Lung (tissue), 12 donors: Measurements from ENCODE around the gene PFDN5. TPM values are rescaled to one million over a fixed set of nuclear protein-coding genes. Genes with fewer than 3 reads are reported as not detected.
A peak's percentile ranks its signal among the peaks of the same experiment; 100 is the strongest.

Experiments
- ATAC-seq: fragments of 200-7000 bp; cut with Tn5 transposase; one replicate; pipeline ENCODE4 v1.9.1; 2020; ENCODE audit warnings: moderate number of reproducible peaks; ENCODE audit not compliant: insufficient read depth, low FRiP score
- DNase-seq, 3 donors: peaks; one replicate each; pipeline ENCODE4 v3.0.0-alpha.2; 2013 to 2017
- H3K27ac ChIP-seq, 2 donors: one replicate each; pipeline ENCODE4 v1.5.1; 2013; ENCODE audit warnings: mild to moderate bottlenecking in 2 of 2, moderate library complexity in 2 of 2, control low read depth in 1 of 2, inconsistent platforms in 1 of 2, low read depth in 1 of 2, low read length in 1 of 2
- H3K27me3 ChIP-seq, 3 donors: one replicate each; pipeline ENCODE4 v1.5.1; 2013; ENCODE audit warnings: low read length in 2 of 3; ENCODE audit not compliant: control insufficient read depth in 3 of 3, insufficient read depth in 3 of 3
- H3K36me3 ChIP-seq, 4 donors: one replicate each; pipeline ENCODE4 v1.5.1; 2013; ENCODE audit warnings: low read length in 4 of 4, mild to moderate bottlenecking in 1 of 4, moderate library complexity in 1 of 4; ENCODE audit not compliant: control insufficient read depth in 4 of 4, insufficient read depth in 4 of 4
- H3K4me1 ChIP-seq, 5 donors: one replicate each; pipeline ENCODE4 v1.5.1; 2013; ENCODE audit warnings: low read length in 5 of 5, mild to moderate bottlenecking in 2 of 5, moderate library complexity in 1 of 5; ENCODE audit not compliant: control insufficient read depth in 5 of 5, insufficient read depth in 5 of 5
- H3K4me3 ChIP-seq: one replicate; pipeline ENCODE4 v1.5.1; 2013; ENCODE audit warnings: mild to moderate bottlenecking, control low read depth, moderate library complexity
- H3K9ac ChIP-seq, 2 donors: one replicate each; pipeline ENCODE4 v1.5.1; 2013; ENCODE audit warnings: low read length in 2 of 2, control low read depth in 1 of 2; ENCODE audit not compliant: insufficient read depth in 1 of 2
- H3K9me3 ChIP-seq, 4 donors: one replicate each; pipeline ENCODE4 v1.5.1; 2013; ENCODE audit warnings: low read length in 3 of 4, mild to moderate bottlenecking in 1 of 4, moderate library complexity in 1 of 4; ENCODE audit not compliant: control insufficient read depth in 4 of 4, insufficient read depth in 3 of 4
- CTCF ChIP-seq: IDR thresholded peaks from 2 replicates; pipeline ENCODE4 v1.5.1; 2012; ENCODE audit warnings: mild to moderate bottlenecking; ENCODE audit errors: control extremely low read depth, extremely low read depth
- WGBS, 2 donors: extraction: QIAGEN DNeasy Blood & Tissue Kit; methylation state at CpG; one replicate each; pipeline ENCODE4 v1.1.7; 2013; 5-methylcytosine and 5-hydroxymethylcytosine counted together
- polyA plus RNA-seq, 2 donors: library from polyadenylated mRNA; stranded (reverse); fragments of 200-250 nt; gene quantifications; one replicate each; pipeline ENCODE4 v1.2.1, GENCODE V29; 2013
- total RNA-seq, 2 donors: library from RNA; depleted of rRNA in 1 of 2; stranded (reverse); fragments of >200 nt in 1 of 2; gene quantifications; one replicate each; pipeline ENCODE4 v1.2.1, GENCODE V29; 2014 to 2021
- donor health status: control.
- donor health status: control.
- donor health status: Bipolar disorder and iron deficiency.
- donor health status: healthy.
- donor health status: DM: yes; HTN: yes; CAD: no.

The PFDN5 gene
- total and polyA plus RNA-seq, 4 donors = 351 to 1,722 (median 505) TPM

- Histone ChIP-seq H3K27me3 (peaks cover 0 to 3% (median under 1%) of the 10 kb centered on the region in 3 donors), H3K27ac (no peak overlapping the region), H3K36me3 (no peaks in the 10 kb centered on the region), H3K4me3 (no peak overlapping the region), H3K9me3 (no peaks in the 10 kb centered on the region), H3K4me1 (peaks cover 0 to 15% (median 3%) of the 10 kb centered on the region in 5 donors), H3K9ac (no peak overlapping the region)
- 64 to 75% methylated on average over 3 of the region's 3 CpGs for WGBS, 2 donors
- ATAC-seq (no peak), DNase-seq (no peak)
- TF ChIP-seq CTCF = no peak
Measured at GRCh38 chr12:53343449-53343848, 48.1 kb downstream of the PFDN5 start.

GRCh38 chr12:53343969-53344368, 48.6 kb downstream of the PFDN5 start:
- DNase-seq (no peak), ATAC-seq (no peak)
- H3K27ac ChIP-seq = no peak overlapping the region
- H3K9me3 ChIP-seq = no peaks in the 10 kb centered on the region
- no peak for TF ChIP-seq CTCF
- peaks cover 0 to 15% (median 3%) of the 10 kb centered on the region in 5 donors for H3K4me1 ChIP-seq
- H3K9ac ChIP-seq = peak overlapping the region in 1 of 2 donors; percentile 56
- 94 to 97% methylated on average over 4 of the region's 4 CpGs for WGBS, 2 donors
- peaks cover 0 to 3% (median 0%) of the 10 kb centered on the region in 3 donors for H3K27me3 ChIP-seq
- no peaks in the 10 kb centered on the region for H3K36me3 ChIP-seq
- H3K4me3 ChIP-seq = no peak overlapping the region

GRCh38 chr12:53344487-53344823, 49.1 kb downstream of the PFDN5 start:
- DNase-seq = no peak
- H3K27ac ChIP-seq = no peak overlapping the region

More at GRCh38 chr12:53344487-53344823, 49.1 kb downstream of the PFDN5 start:
- H3K4me3 ChIP-seq = no peak overlapping the region
- TF ChIP-seq CTCF = no peak
- no peaks in the 10 kb centered on the region for H3K36me3 ChIP-seq
- 3 to 5% methylated on average over 12 to 19 of the region's 19 CpGs for WGBS, 2 donors
- peaks cover 0 to 3% (median 0%) of the 10 kb centered on the region in 3 donors for H3K27me3 ChIP-seq
- H3K4me1 ChIP-seq = peaks cover 0 to 15% (median 3%) of the 10 kb centered on the region in 5 donors
- no peaks in the 10 kb centered on the region for H3K9me3 ChIP-seq
- ATAC-seq = no peak
- peak overlapping the region in 1 of 2 donors; percentile 56 for H3K9ac ChIP-seq
